HCT116 (cell line): ENCODE results near the gene EPN1.

Experiments used
- CBX3 ChIP-seq: IDR thresholded peaks from 2 replicates; pipeline ENCODE4 v1.6.1; 2012; ENCODE audit warnings: low read depth
- EZH2 ChIP-seq: fragments of 200-600 bp; sonication (generic); IDR thresholded peaks from 2 replicates; pipeline ENCODE4 v1.6.1; 2017; ENCODE audit warnings: antibody characterized with exemption, mixed run types
- EZH2phosphoT487 ChIP-seq: fragments of 200-600 bp; IDR thresholded peaks from 2 replicates; pipeline ENCODE4 v1.6.1; 2018; ENCODE audit warnings: antibody characterized with exemption, borderline replicate concordance
- POLR2A ChIP-seq: IDR thresholded peaks from 2 replicates; pipeline ENCODE4 v1.7.0; 2011; ENCODE audit warnings: borderline replicate concordance; ENCODE audit not compliant: insufficient read depth, insufficient read length; ENCODE audit errors: extremely low read depth
- POLR2AphosphoS5 ChIP-seq: IDR thresholded peaks from 2 replicates; pipeline ENCODE4 v1.6.1; 2011; ENCODE audit warnings: mild to moderate bottlenecking, low read depth, low read length, moderate library complexity
- TF ChIP-seq, protein P1 (sequence below): IDR thresholded peaks from 2 replicates; pipeline ENCODE4 v1.6.1; 2012; ENCODE audit warnings: low read depth

DNA sequence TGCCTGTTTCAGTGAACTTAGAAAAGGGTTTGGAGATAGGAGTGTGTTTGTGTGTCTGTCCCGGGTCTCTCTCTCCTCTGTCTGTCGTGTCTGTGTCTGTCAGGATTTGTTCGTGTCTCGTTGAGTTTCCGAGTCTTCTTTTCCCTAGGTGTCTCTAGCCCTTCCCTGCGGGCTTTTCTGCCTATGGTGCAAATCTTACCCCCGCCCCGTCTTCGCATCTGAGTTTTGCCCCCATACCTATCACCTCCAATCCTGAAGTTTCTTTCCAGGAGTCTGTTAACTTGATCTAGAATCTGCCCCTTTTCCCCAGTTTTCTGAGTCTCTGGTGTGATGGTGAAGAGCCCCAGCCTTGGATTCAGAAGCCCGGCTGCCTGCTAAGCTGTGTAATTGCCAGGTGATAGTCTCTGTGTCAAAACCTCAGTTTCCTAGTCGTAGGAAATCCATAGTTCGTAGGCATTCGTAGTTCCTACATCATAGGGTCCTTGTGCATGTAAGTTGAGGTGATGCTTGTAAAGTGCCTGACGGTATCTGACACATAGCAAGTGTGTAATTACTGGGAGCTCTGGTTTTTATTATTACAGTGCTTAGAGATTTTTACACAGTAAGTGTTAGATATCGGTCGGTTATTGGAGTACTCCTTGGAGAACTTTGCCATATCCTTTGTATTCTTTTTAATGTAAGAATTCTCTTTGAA, 782 bp downstream of the EPN1 start:
- TF ChIP-seq EZH2 (no peak), CBX3 (no peak), POLR2AphosphoS5 (no peak), POLR2A (no peak), EZH2phosphoT487 (no peak)
- TF ChIP-seq, protein P1, sequence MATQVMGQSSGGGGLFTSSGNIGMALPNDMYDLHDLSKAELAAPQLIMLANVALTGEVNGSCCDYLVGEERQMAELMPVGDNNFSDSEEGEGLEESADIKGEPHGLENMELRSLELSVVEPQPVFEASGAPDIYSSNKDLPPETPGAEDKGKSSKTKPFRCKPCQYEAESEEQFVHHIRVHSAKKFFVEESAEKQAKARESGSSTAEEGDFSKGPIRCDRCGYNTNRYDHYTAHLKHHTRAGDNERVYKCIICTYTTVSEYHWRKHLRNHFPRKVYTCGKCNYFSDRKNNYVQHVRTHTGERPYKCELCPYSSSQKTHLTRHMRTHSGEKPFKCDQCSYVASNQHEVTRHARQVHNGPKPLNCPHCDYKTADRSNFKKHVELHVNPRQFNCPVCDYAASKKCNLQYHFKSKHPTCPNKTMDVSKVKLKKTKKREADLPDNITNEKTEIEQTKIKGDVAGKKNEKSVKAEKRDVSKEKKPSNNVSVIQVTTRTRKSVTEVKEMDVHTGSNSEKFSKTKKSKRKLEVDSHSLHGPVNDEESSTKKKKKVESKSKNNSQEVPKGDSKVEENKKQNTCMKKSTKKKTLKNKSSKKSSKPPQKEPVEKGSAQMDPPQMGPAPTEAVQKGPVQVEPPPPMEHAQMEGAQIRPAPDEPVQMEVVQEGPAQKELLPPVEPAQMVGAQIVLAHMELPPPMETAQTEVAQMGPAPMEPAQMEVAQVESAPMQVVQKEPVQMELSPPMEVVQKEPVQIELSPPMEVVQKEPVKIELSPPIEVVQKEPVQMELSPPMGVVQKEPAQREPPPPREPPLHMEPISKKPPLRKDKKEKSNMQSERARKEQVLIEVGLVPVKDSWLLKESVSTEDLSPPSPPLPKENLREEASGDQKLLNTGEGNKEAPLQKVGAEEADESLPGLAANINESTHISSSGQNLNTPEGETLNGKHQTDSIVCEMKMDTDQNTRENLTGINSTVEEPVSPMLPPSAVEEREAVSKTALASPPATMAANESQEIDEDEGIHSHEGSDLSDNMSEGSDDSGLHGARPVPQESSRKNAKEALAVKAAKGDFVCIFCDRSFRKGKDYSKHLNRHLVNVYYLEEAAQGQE, result no peak
